ENCODE results near the gene IQCC. TPM values are rescaled to one million over a fixed set of nuclear protein-coding genes. Genes with fewer than 3 reads are reported as not detected.

The IQCC gene
- polyA plus RNA-seq, 3 donors: 0.18 to 0.31 (median 0.28) TPM

DNA sequence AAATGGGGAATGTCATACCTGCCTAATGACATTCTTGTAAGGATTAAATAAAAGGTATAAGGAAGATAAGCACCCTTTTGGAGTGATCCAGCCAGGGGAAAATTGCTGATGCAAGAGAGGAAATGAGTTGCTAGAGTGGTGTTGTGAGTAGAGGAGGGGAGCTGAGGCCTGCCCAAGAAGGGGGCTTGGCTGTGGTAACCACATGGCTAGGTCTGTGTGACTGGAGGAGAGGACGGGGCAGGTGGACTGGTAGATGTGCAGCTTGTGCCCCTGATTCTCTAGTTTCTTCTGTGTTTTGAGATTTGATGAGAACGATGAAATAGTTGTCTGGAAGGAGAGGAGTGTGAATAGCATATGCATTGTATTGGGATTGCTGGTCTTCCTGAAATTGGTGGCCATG, 19.4 kb upstream of the IQCC start:
- Histone ChIP-seq H3K4me1 (ENCODE audit: control insufficient read depth in 1 of 2, insufficient read depth in 2 of 2, low read length in 2 of 2) (peaks cover 6 to 10% of the 10 kb centered on the region in 2 donors), H3K9ac (ENCODE audit: insufficient read depth, low read length, poor library complexity, severe bottlenecking) (no peak overlapping the region), H3K36me3 (replicated peaks in 1 of 2; ENCODE audit: control insufficient read depth in 1 of 2, insufficient read depth in 2 of 2, low read length in 2 of 2) (peaks cover 79 to 89% of the 10 kb centered on the region in 2 donors), H2AFZ (ENCODE audit: insufficient read depth, low read depth, low read length, poor library complexity, severe bottlenecking) (no peak overlapping the region), H3K27ac (ENCODE audit: low read depth in 1 of 2, low read length in 2 of 2) (peak overlapping the region in 1 of 2 donors; percentile 48), H3K27me3 (ENCODE audit: control insufficient read depth in 2 of 2, insufficient read depth in 2 of 2, low read length in 2 of 2) (no peaks in the 10 kb centered on the region), H3K4me2 (replicated peaks; ENCODE audit: extremely low read depth, low read length, poor library complexity, severe bottlenecking) (no peak overlapping the region), H3K9me3 (replicated peaks in 1 of 2; ENCODE audit: control insufficient read depth in 1 of 2, insufficient read depth in 1 of 2, low read length in 2 of 2) (no peaks in the 10 kb centered on the region), H4K20me1 (ENCODE audit: insufficient read depth, low read length) (peaks cover 49% of the 10 kb centered on the region), H3K4me3 (replicated peaks in 1 of 3; ENCODE audit: low read depth in 2 of 3, low read length in 3 of 3) (no peak overlapping the region), H3K79me2 (ENCODE audit: insufficient read depth, low read length) (peaks cover 63% of the 10 kb centered on the region)
- intact Hi-C loops (cut with micrococcal nuclease): loop anchor here in 1 of 2 donors (10.0 kb wide), 1 partner anchor 109 kb away; the partner anchor contains the start of gene HDAC1
- no peak for DNase-seq
- Mint-ChIP-seq H3K27me3 (ENCODE audit: low read depth in 3 of 3) (peaks cover 0 to 2% (median 0%) of the 10 kb centered on the region in 3 donors), H3K4me1 (peaks cover 27% of the 10 kb centered on the region), H3K27ac (peak overlapping the region in 4 of 7 donors; percentile 13 to 68 (median 52)), H3K9me3 (no peaks in the 10 kb centered on the region), H3K4me3 (no peak overlapping the region), H3K36me3 (peaks cover 67 to 99% of the 10 kb centered on the region in 2 donors)
- 77% methylated on average over 2 of the region's 2 CpGs for WGBS (ENCODE audit: insufficient coverage)
- TF ChIP-seq, protein P1, sequence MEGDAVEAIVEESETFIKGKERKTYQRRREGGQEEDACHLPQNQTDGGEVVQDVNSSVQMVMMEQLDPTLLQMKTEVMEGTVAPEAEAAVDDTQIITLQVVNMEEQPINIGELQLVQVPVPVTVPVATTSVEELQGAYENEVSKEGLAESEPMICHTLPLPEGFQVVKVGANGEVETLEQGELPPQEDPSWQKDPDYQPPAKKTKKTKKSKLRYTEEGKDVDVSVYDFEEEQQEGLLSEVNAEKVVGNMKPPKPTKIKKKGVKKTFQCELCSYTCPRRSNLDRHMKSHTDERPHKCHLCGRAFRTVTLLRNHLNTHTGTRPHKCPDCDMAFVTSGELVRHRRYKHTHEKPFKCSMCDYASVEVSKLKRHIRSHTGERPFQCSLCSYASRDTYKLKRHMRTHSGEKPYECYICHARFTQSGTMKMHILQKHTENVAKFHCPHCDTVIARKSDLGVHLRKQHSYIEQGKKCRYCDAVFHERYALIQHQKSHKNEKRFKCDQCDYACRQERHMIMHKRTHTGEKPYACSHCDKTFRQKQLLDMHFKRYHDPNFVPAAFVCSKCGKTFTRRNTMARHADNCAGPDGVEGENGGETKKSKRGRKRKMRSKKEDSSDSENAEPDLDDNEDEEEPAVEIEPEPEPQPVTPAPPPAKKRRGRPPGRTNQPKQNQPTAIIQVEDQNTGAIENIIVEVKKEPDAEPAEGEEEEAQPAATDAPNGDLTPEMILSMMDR (IDR thresholded peaks at IDR 0.05): no peak

DNA sequence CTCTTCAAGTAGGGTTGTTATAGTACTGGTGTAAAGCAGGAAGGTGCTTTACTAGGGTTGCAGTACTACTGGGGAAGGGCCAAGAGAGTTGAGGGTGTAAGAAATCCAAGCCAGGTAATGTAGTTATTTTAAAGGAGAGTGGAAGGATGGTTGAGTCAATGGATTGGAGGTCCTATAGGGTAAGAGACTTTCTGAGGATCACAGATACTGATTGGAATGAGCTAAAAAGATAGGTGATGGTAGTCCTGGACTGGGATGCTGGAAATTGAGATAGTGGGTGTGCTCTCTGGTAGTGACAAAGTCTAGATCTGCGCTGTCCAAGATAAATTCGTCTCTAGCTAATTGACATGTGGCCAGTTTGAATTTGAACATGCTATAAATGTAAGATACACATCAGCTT, 19.0 kb upstream of the IQCC start:
- 100% methylated on average over 2 of the region's 2 CpGs for WGBS (ENCODE audit: insufficient coverage)
- peaks cover 0 to 2% (median 0%) of the 10 kb centered on the region in 3 donors for H3K27me3 Mint-ChIP-seq (ENCODE audit: low read depth in 3 of 3)

More for the DNA sequence above, 19.0 kb upstream of the IQCC start:
- Histone ChIP-seq H3K4me3 (replicated peaks in 1 of 3; ENCODE audit: low read depth in 2 of 3, low read length in 3 of 3) (no peak overlapping the region), H3K4me2 (replicated peaks; ENCODE audit: extremely low read depth, low read length, poor library complexity, severe bottlenecking) (no peak overlapping the region), H3K9ac (ENCODE audit: insufficient read depth, low read length, poor library complexity, severe bottlenecking) (no peak overlapping the region), H4K20me1 (ENCODE audit: insufficient read depth, low read length) (peaks cover 45% of the 10 kb centered on the region), H2AFZ (ENCODE audit: insufficient read depth, low read depth, low read length, poor library complexity, severe bottlenecking) (no peak overlapping the region), H3K9me3 (replicated peaks in 1 of 2; ENCODE audit: control insufficient read depth in 1 of 2, insufficient read depth in 1 of 2, low read length in 2 of 2) (no peaks in the 10 kb centered on the region), H3K36me3 (replicated peaks in 1 of 2; ENCODE audit: control insufficient read depth in 1 of 2, insufficient read depth in 2 of 2, low read length in 2 of 2) (peaks cover 80 to 89% of the 10 kb centered on the region in 2 donors), H3K27me3 (ENCODE audit: control insufficient read depth in 2 of 2, insufficient read depth in 2 of 2, low read length in 2 of 2) (no peaks in the 10 kb centered on the region), H3K4me1 (ENCODE audit: control insufficient read depth in 1 of 2, insufficient read depth in 2 of 2, low read length in 2 of 2) (peaks cover 1 to 6% of the 10 kb centered on the region in 2 donors), H3K27ac (ENCODE audit: low read depth in 1 of 2, low read length in 2 of 2) (peak overlapping the region in 1 of 2 donors; percentile 48), H3K79me2 (ENCODE audit: insufficient read depth, low read length) (peaks cover 59% of the 10 kb centered on the region)
- TF ChIP-seq, protein P1 (IDR thresholded peaks at IDR 0.05): no peak
- DNase-seq: no peak
- peak overlapping the region in 3 of 7 donors; percentile 13 to 55 (median 49) for H3K27ac Mint-ChIP-seq
- no peaks in the 10 kb centered on the region for H3K9me3 Mint-ChIP-seq
- intact Hi-C loops (cut with micrococcal nuclease): loop anchor here in 1 of 2 donors (10.0 kb wide), 1 partner anchor 108 kb away; the partner anchor contains the start of gene HDAC1
- H3K4me1 Mint-ChIP-seq: peaks cover 22% of the 10 kb centered on the region
- H3K36me3 Mint-ChIP-seq: peaks cover 67 to 99% of the 10 kb centered on the region in 2 donors
- H3K4me3 Mint-ChIP-seq: no peak overlapping the region
